HCT116 (cell line): ENCODE measurements around the gene MATCAP1. TPM values are rescaled to one million over a fixed set of nuclear protein-coding genes. Genes with fewer than 3 reads are reported as not detected.

ENCODE experiments used
- ATAC-seq: fragments of 200-7000 bp; cut with Tn5 transposase; 2 replicates; pipeline ENCODE4 v1.9.1; 2020; ENCODE audit warnings: mild to moderate bottlenecking, moderate library complexity
- BruUV-seq: library from RNA; stranded (reverse); fragments of 400-500 nt; replicated peaks from 2 replicates; lab custom pipeline; 2021; lab: Mats Ljungman, UMichigan
- CTCF ChIA-PET: fragments of 300-600 bp; sonication (Branson Sonifier 250); formaldehyde crosslinking; loops from one replicate; lab custom pipeline; 2021; ENCODE audit warnings: antibody characterized with exemption; lab: Charles Lee
- POLR2A ChIA-PET: fragments of 300-600, 350-600 bp; sonication (Branson Sonifier 250); formaldehyde crosslinking; loops from one replicate; lab custom pipeline; 2021; ENCODE audit warnings: antibody characterized with exemption; lab: Charles Lee
- RAD21 ChIA-PET, 2 experiments: fragments of 300-600 bp; sonication (Branson Sonifier 250); formaldehyde crosslinking; loops; one replicate each; lab custom pipeline; 2023; ENCODE audit warnings: low total read pairs in 2 of 2; ENCODE audit not compliant: uncharacterized antibody in 2 of 2, unreplicated experiment in 2 of 2, low non-redundant PET in 1 of 2; lab: Charles Lee
- DNase-seq: peaks from one replicate; pipeline ENCODE4 v3.0.0-alpha.2; 2010; ENCODE audit warnings: low read depth, low spot score
- H2AFZ ChIP-seq: fragments of 200-600 bp; shearing (Covaris generic), sonication (generic); 2 replicates; pipeline ENCODE4 v1.6.1; 2017; ENCODE audit warnings: low read depth, mixed run types, mixed read lengths, antibody characterized with exemption, low read length; ENCODE audit not compliant: poor library complexity, severe bottlenecking
- H3K27ac ChIP-seq: 2 replicates; pipeline ENCODE4 v1.5.1; 2012; ENCODE audit warnings: low read depth, low read length
- H3K27me3 ChIP-seq: fragments of 200-600 bp; sonication (generic); 2 replicates; pipeline ENCODE4 v1.6.1; 2016; ENCODE audit warnings: mixed run types, low read length, mixed read lengths; ENCODE audit not compliant: insufficient read depth
- H3K36me3 ChIP-seq, 2 experiments: fragments of 200-500 bp in 1 of 2; fragments of 200-600 bp in 1 of 2; sonication (Bioruptor generic) in 1 of 2; sonication (generic) in 1 of 2; 2 replicates each; pipeline versions ENCODE4 v1.5.1 to v1.6.1; 2014 to 2016; ENCODE audit warnings: low read length in 2 of 2, inconsistent platforms in 1 of 2, mixed read lengths in 1 of 2, mixed run types in 1 of 2; ENCODE audit not compliant: insufficient read depth in 2 of 2, control insufficient read depth in 1 of 2
- H3K4me1 ChIP-seq, 2 experiments: fragments of 200-600 bp in 1 of 2; sonication (generic) in 1 of 2; 2 replicates each; pipeline versions ENCODE4 v1.5.1 to v1.6.1; 2012 to 2017; ENCODE audit warnings: low read length in 2 of 2, inconsistent platforms in 1 of 2, mild to moderate bottlenecking in 1 of 2, mixed read lengths in 1 of 2, mixed run types in 1 of 2, moderate library complexity in 1 of 2; ENCODE audit not compliant: insufficient read depth in 2 of 2, control insufficient read depth in 1 of 2
- H3K4me2 ChIP-seq: fragments of 200-600 bp; sonication (generic); 2 replicates; pipeline ENCODE4 v1.6.1; 2017; ENCODE audit warnings: mixed run types, low read length, mixed read lengths
- H3K4me3 ChIP-seq, 2 experiments: fragments of 200-600 bp in 1 of 2; sonication (generic) in 1 of 2; replicated peaks in 1 of 2; 2 replicates each; pipeline ENCODE4 v1.5.1; 2011 to 2016; ENCODE audit warnings: low read length in 2 of 2, control low read depth in 1 of 2, low read depth in 1 of 2, mild to moderate bottlenecking in 1 of 2, mixed read lengths in 1 of 2, mixed run types in 1 of 2
- H3K79me2 ChIP-seq: fragments of 200-600 bp; sonication (generic); 2 replicates; pipeline ENCODE4 v1.6.1; 2017; ENCODE audit warnings: mild to moderate bottlenecking, mixed run types, low read length, moderate library complexity, mixed read lengths; ENCODE audit not compliant: insufficient read depth
- H3K9ac ChIP-seq: fragments of 200-600 bp; sonication (generic); 2 replicates; pipeline ENCODE4 v1.6.1; 2016; ENCODE audit warnings: low read length, mixed read lengths
- H3K9me2 ChIP-seq: fragments of 200-600 bp; sonication (generic), shearing (Covaris generic); 2 replicates; pipeline ENCODE4 v1.6.1; 2017; ENCODE audit warnings: mixed run types, mild to moderate bottlenecking, moderate library complexity; ENCODE audit not compliant: insufficient read depth
- H3K9me3 ChIP-seq, 2 experiments: fragments of 200-500 bp in 1 of 2; fragments of 200-600 bp in 1 of 2; sonication (Bioruptor generic) in 1 of 2; sonication (generic) in 1 of 2; 2 replicates each; pipeline ENCODE4 v1.6.1; 2014 to 2017; ENCODE audit warnings: low read length in 2 of 2, mixed read lengths in 2 of 2, inconsistent platforms in 1 of 2, low read depth in 1 of 2, mild to moderate bottlenecking in 1 of 2, mixed run types in 1 of 2, moderate library complexity in 1 of 2; ENCODE audit not compliant: control insufficient read depth in 1 of 2, insufficient read depth in 1 of 2
- H4K20me1 ChIP-seq: fragments of 200-600 bp; sonication (generic), shearing (Covaris generic); 2 replicates; pipeline ENCODE4 v1.6.1; 2017; ENCODE audit warnings: mixed run types, mild to moderate bottlenecking, moderate library complexity; ENCODE audit not compliant: insufficient read depth
- ATF3 ChIP-seq: IDR thresholded peaks from 2 replicates; pipeline ENCODE4 v1.6.1; 2012
- CBX3 ChIP-seq: IDR thresholded peaks from 2 replicates; pipeline ENCODE4 v1.6.1; 2012; ENCODE audit warnings: low read depth
- CEBPB ChIP-seq: IDR thresholded peaks from 2 replicates; pipeline ENCODE4 v1.6.1; 2012; ENCODE audit warnings: low read depth
- CTCF ChIP-seq, 3 experiments: fragments of 200-600 bp in 1 of 3; sonication (generic) in 1 of 3; IDR thresholded peaks in 2 of 3; conservative IDR thresholded peaks in 1 of 3; 2 replicates each; pipeline ENCODE4 v1.5.1; 2012 to 2017; ENCODE audit warnings: low read depth in 2 of 3, low read length in 2 of 3, antibody characterized with exemption in 1 of 3, borderline replicate concordance in 1 of 3, control low read depth in 1 of 3, mild to moderate bottlenecking in 1 of 3, mixed read lengths in 1 of 3, mixed run types in 1 of 3, moderate library complexity in 1 of 3; ENCODE audit not compliant: insufficient read depth in 1 of 3
- EGR1 ChIP-seq: IDR thresholded peaks from 2 replicates; pipeline ENCODE4 v1.6.1; 2012; ENCODE audit warnings: low read depth
- ELF1 ChIP-seq: IDR thresholded peaks from 2 replicates; pipeline ENCODE4 v1.6.1; 2012; ENCODE audit warnings: low read depth, borderline replicate concordance
- EZH2 ChIP-seq: fragments of 200-600 bp; sonication (generic); IDR thresholded peaks from 2 replicates; pipeline ENCODE4 v1.6.1; 2017; ENCODE audit warnings: antibody characterized with exemption, mixed run types
- EZH2phosphoT487 ChIP-seq: fragments of 200-600 bp; IDR thresholded peaks from 2 replicates; pipeline ENCODE4 v1.6.1; 2018; ENCODE audit warnings: antibody characterized with exemption, borderline replicate concordance
- FOSL1 ChIP-seq: IDR thresholded peaks from 2 replicates; pipeline ENCODE4 v1.6.1; 2012; ENCODE audit warnings: low read depth
- JUND ChIP-seq: IDR thresholded peaks from 2 replicates; pipeline ENCODE4 v1.6.1; 2012
- POLR2A ChIP-seq: IDR thresholded peaks from 2 replicates; pipeline ENCODE4 v1.7.0; 2011; ENCODE audit warnings: borderline replicate concordance; ENCODE audit not compliant: insufficient read depth, insufficient read length; ENCODE audit errors: extremely low read depth
- POLR2AphosphoS5 ChIP-seq: IDR thresholded peaks from 2 replicates; pipeline ENCODE4 v1.6.1; 2011; ENCODE audit warnings: mild to moderate bottlenecking, low read depth, low read length, moderate library complexity
- RAD21 ChIP-seq: IDR thresholded peaks from 2 replicates; pipeline ENCODE4 v1.6.1; 2012; ENCODE audit warnings: low read depth, mild to moderate bottlenecking
- REST ChIP-seq: IDR thresholded peaks from 2 replicates; pipeline ENCODE4 v1.6.1; 2012; ENCODE audit warnings: low read depth
- SIN3A ChIP-seq: IDR thresholded peaks from 2 replicates; pipeline ENCODE4 v1.6.1; 2012; ENCODE audit warnings: low read depth
- SP1 ChIP-seq: IDR thresholded peaks from 2 replicates; pipeline ENCODE4 v1.6.1; 2012; ENCODE audit warnings: low read depth
- TCF7L2 ChIP-seq: IDR thresholded peaks from 2 replicates; pipeline ENCODE4 v1.7.0; 2011; ENCODE audit warnings: borderline replicate concordance, inconsistent platforms; ENCODE audit not compliant: insufficient read depth, insufficient read length; ENCODE audit errors: extremely low read depth
- ZBTB33 ChIP-seq: IDR thresholded peaks from 2 replicates; pipeline ENCODE4 v1.6.1; 2011; ENCODE audit warnings: mild to moderate bottlenecking, low read length, moderate library complexity; ENCODE audit not compliant: insufficient replicate concordance; ENCODE audit errors: extremely low read depth
- ZFX ChIP-seq: fragments of 450-650 bp; IDR thresholded peaks from 2 replicates; pipeline ENCODE4 v1.6.1; 2017
- ZNF274 ChIP-seq: fragments of 200-500 bp; sonication (Bioruptor generic); IDR thresholded peaks from 2 replicates; pipeline ENCODE4 v1.6.1; 2014; ENCODE audit warnings: mild to moderate bottlenecking, low read depth, low read length, inconsistent platforms
- intact Hi-C: fragments of 100-400 bp; cut with micrococcal nuclease; formaldehyde crosslinking; loops from 2 replicates; pipeline ENCODE4 v1.10.0; 2022
- total RNA-seq: library from RNA; stranded (reverse); gene quantifications from one replicate; pipeline ENCODE4 v1.2.1, GENCODE V29; 2021; ENCODE audit not compliant: unreplicated experiment

Gene MATCAP1
- total RNA-seq, 1 experiment from 2014 or later, result 38.7 TPM

GRCh38 chr16:67223992-67224391 lies 40.2 kb upstream of the MATCAP1 start:
- ChIA-PET POLR2A (no interaction called here), RAD21 (no interaction called here), CTCF (no interaction called here)
- Histone ChIP-seq H3K4me3 (no peak overlapping the region), H3K4me1 (peaks cover 6 to 18% of the 10 kb centered on the region in 2 experiments; a peak in 3 of 4 replicates), H3K27ac (no peak overlapping the region), H3K36me3 (peaks cover 0 to 11% of the 10 kb centered on the region in 2 experiments; a peak in 1 of 4 replicates), H3K9me3 (no peaks in the 10 kb centered on the region), H3K27me3 (no peaks in the 10 kb centered on the region), H3K9ac (no peak overlapping the region)
- no peak for ATAC-seq
- intact Hi-C loops, result no loop called here
- TF ChIP-seq ZNF274 (no peak), ZBTB33 (no peak), ATF3 (no peak), FOSL1 (no peak), CBX3 (no peak), EZH2phosphoT487 (no peak), ZFX (no peak), POLR2AphosphoS5 (no peak), SP1 (no peak), CTCF (IDR thresholded peaks at IDR 0.05 in 2 of 3, conservative IDR thresholded peaks at IDR 0.05 in 1 of 3; ENCODE audit: borderline replicate concordance in 1 of 3, insufficient read depth in 1 of 3, low read depth in 2 of 3, low read length in 2 of 3) (no peak), RAD21 (no peak), REST (no peak), EZH2 (no peak), POLR2A (no peak), ELF1 (no peak), SIN3A (no peak), CEBPB (no peak), TCF7L2 (no peak), EGR1 (no peak), JUND (no peak)
- TF ChIP-seq, all 23 proteins: peak for 0
- H3K79me2 ChIP-seq, result peaks cover 18% of the 10 kb centered on the region
- H2AFZ ChIP-seq, result no peak overlapping the region
- no TSS peak for BruUV-seq
- no peaks in the 10 kb centered on the region for H4K20me1 ChIP-seq
- DNase-seq, result no peak
- no peaks in the 10 kb centered on the region for H3K9me2 ChIP-seq
- no peak overlapping the region for H3K4me2 ChIP-seq
